HG03432 (cell line): Measurements from ENCODE around the gene TOX3.
A peak's percentile ranks its signal among the peaks of the same experiment; 100 is the strongest.

Source experiments
- ATAC-seq: cut with Tn5 transposase; IDR thresholded peaks from one replicate; pipeline ENCODE4 v1.9.1; 2021; ENCODE audit warnings: mild to moderate bottlenecking, moderate library complexity; ENCODE audit not compliant: unreplicated experiment

TOX3 gene

DNA sequence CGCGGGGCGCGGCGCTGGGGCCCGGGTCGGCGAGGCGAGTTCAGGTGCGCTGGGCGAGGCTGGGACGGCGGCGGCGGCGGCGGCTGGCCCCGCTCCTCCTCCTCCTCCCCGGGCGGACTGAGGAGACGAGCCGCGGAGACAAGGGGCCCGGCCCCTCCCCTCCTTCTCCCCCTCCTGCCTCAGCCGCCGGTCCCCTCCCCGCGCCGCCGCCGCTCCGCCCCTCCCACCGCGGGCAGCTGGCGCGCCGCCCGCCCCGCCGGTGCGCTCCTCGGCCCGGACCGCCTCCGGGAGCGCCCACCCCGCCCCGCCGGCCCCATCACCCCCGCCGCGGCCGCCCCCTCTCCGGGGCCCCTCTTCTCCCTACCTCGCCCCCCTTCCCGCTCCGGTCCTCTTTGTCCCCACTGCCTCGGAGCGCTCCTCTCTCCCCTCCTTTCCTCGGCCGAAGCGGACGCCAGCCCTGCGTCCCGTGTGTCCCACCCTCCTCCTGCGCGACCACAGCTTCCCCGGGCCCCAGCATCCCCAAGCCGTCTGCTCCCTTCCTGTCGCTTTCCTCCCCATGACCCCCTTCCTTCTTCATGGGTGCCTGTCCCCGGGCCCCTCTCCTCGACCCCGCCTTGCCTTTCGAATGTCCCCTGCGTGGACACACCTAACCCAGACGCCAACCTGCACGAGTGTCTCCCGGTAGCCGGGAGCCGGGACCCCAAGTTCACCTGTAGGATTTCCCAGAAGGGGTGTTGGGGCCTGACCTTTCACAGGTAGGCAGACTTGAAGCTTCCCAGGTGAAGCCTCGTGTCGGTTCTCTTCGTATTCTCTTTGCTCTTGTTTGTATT lies at the start of gene TOX3:
TOX3 (minus strand) TSS at position 140 of the 830 bp plus-strand sequence. CDS start 420 bp downstream, outside the sequence.
- no peak for ATAC-seq

GRCh38 chr16:52592778-52593177 lies 45.8 kb upstream of the TOX3 start:
- ATAC-seq: no peak

- ATAC-seq: no peak
These were observed 45.1 kb upstream of the TOX3 start for GRCh38 chr16:52591934-52592592.

DNA sequence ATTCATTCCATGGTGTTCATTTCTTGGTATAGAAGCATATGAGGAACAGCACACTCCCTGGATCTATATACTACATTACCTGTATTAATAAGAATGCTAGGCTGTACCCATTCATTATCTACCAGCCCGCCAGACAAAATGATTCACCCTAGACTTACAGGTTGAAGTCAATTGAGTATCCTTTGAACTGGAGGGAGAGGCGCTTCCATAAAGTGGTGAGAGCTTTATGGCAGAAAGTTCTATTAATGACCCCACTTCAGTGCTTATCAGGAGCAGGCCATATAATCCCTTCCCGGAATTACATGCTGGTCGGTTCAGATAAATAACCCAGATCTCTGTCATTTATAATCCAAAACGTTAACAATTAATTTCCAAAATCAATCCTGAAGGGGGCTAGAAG lies 44.5 kb upstream of the TOX3 start:
- no peak for ATAC-seq

DNA sequence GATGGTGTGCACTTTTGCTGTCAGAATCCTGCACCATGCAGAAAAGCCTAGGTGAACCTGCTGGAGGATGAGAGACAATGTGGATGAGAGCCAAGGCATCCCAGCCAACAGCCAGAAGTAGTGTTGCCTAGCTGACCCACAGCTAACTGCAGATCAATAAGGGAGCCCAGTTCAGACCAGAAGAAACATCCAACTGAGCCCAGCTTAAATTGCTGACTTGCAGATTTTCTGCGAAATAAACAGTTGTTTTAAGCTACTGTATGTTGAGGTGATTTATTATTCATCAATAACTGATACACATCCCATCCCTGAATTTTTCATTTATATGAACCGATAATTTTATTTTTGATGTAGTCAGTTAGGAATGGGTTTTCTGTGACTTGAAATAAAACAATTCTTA lies 39.2 kb upstream of the TOX3 start:
- no peak for ATAC-seq

GRCh38 chr16:52584354-52585320 lies 37.7 kb upstream of the TOX3 start:
- no peak for ATAC-seq

- ATAC-seq: no peak
These were observed 34.6 kb upstream of the TOX3 start for GRCh38 chr16:52581530-52581929.

GRCh38 chr16:52580488-52580887 lies 33.5 kb upstream of the TOX3 start:
- no peak for ATAC-seq

- no peak for ATAC-seq
These were observed 32.0 kb upstream of the TOX3 start for GRCh38 chr16:52578829-52579498.

- ATAC-seq: no peak
These were observed 31.3 kb upstream of the TOX3 start for GRCh38 chr16:52578007-52578828.

DNA sequence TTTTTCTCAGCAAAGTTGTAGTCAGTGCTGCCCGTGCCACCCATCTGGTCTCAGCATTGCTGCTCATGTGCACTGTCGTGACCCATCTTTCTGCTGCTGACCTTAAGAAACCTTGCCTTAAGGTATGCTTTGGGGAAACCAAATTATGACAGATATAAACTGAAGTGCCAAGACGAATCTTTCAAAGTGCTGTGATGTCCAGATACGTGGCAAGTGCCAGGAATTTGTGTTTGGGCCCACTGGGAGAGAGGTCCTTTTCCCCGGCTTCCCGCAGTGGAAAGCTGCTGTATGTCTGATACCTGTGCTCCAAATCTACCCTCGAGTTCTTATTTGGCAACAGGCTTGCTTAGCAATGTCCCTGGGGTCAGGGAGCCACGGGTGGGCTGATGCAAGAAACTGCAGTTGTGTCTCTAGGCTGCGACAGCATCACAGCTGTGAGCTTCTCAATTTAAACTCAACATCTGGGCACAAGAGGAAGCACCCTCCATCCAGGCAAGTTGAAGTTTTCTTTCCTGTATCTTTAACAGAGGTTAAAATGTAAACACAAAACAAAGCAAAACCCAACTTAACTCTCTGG lies 30.3 kb upstream of the TOX3 start:
- no peak for ATAC-seq

DNA sequence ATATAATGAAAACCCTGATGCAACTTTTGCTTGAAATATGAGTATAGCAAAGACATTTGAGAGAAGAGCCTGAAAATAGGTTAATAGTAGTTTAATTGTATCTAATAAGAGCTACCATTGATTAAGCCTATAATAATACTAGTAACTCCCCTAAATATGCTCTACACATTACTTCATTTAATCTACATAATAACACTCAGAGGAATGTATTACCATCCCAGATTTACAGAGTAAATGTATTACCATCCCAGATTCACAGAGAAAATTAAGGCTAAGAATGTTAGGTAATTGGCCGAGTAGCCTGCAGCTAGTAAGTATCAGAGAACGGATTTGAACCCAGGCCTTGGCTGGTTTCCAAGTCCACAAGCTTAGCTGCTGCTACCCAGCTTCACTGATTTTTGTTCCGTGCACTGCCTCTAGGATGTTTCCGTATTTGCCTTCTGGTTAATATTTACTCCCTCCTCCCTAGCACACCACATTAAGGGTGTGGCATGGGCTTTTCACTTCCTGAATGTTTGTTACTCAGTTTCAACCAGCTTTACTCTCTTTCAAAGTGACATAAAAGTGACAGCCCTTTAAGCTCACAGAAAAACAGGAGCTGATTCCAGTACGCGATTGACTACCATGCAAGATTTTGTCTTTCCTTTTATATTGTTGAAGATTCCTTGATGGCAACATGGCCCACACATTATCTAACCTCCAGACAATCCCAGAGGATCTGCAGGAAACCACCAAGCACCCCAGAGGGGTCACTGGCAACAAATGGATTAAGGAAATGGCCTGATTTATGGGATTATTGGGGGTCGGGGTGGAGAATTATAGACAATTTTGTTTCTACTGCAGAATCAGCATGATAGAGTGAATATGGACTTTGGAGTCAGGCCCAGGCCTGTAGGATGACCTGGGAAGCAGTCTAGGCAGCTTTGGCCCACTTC lies 26.7 kb upstream of the TOX3 start:
- ATAC-seq: peak; percentile 77

- ATAC-seq: no peak
These were observed 25.7 kb upstream of the TOX3 start for GRCh38 chr16:52572656-52573055.

- no peak for ATAC-seq
These were observed 23.6 kb upstream of the TOX3 start for GRCh38 chr16:52570495-52571091.

GRCh38 chr16:52569701-52570100 lies 22.8 kb upstream of the TOX3 start:
- no peak for ATAC-seq

GRCh38 chr16:52568983-52569690 lies 22.2 kb upstream of the TOX3 start:
- ATAC-seq: no peak

DNA sequence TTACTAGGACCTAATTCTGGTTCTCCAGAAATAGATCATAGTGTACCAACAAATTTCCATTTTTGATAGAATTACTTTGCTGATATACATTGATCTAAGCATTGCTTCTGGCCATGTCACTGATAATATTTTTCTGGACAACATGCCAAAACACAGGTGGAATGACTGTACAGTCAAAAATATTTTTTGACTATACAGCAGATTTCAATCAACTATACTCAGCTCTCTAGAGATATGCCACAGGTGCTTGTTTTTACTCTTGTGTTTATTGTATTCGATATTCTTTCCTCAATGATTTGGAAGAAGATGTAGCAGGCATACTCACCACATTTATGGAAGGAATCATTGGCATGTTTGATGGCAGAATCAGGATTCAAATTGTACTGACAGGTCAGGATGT lies 21.6 kb upstream of the TOX3 start:
- no peak for ATAC-seq
